HEK293T (cell line): Measurements from ENCODE around the gene SPATA9.
"Not testable (repeated sequence)": the region's sequence is repeated elsewhere in the genome, so short reads cannot be mapped to it uniquely, and the experiment has no call there.

Experiments
- CTCF ChIA-PET: fragments of 350-600 bp; formaldehyde crosslinking; extraction: SDS; loops from one replicate; lab custom pipeline; 2021; ENCODE audit warnings: antibody characterized with exemption, inconsistent platforms; lab: Yijun Ruan, JAX
- POLR2A ChIA-PET: fragments of 350-600 bp; formaldehyde crosslinking; extraction: SDS; loops from one replicate; lab custom pipeline; 2020; ENCODE audit warnings: antibody characterized with exemption, inconsistent platforms; lab: Yijun Ruan, JAX
- DNase-seq: peaks from one replicate; pipeline ENCODE4 v3.0.0; 2012; ENCODE audit warnings: mixed read lengths; ENCODE audit errors: extremely low spot score
- ARNT ChIP-seq: fragments of 450-650 bp; IDR thresholded peaks from 2 replicates; pipeline ENCODE4 v1.6.1; 2017; ENCODE audit warnings: mild to moderate bottlenecking
- BHLHE40 ChIP-seq: fragments of 450-650 bp; IDR thresholded peaks from 2 replicates; pipeline ENCODE4 v1.6.1; 2016; ENCODE audit warnings: mild to moderate bottlenecking, moderate library complexity, borderline replicate concordance
- CTBP1 ChIP-seq: fragments of 450-650 bp; IDR thresholded peaks from 2 replicates; pipeline ENCODE4 v1.6.1; 2016; ENCODE audit warnings: borderline replicate concordance
- ELF4 ChIP-seq: fragments of 450-650 bp; IDR thresholded peaks from 2 replicates; pipeline ENCODE4 v1.6.1; 2017; ENCODE audit warnings: antibody characterized with exemption
- FOXA1 ChIP-seq: fragments of 450-650 bp; IDR thresholded peaks from 2 replicates; pipeline ENCODE4 v1.6.1; 2016; ENCODE audit warnings: mild to moderate bottlenecking
- FOXK2 ChIP-seq: fragments of 450-650 bp; IDR thresholded peaks from 2 replicates; pipeline ENCODE4 v1.6.1; 2016; ENCODE audit warnings: mild to moderate bottlenecking
- FOXM1 ChIP-seq: fragments of 450-650 bp; IDR thresholded peaks from 2 replicates; pipeline ENCODE4 v1.6.1; 2017; ENCODE audit warnings: mild to moderate bottlenecking, borderline replicate concordance
- HDGF ChIP-seq: fragments of 450-650 bp; IDR thresholded peaks from 2 replicates; pipeline ENCODE4 v1.6.1; 2017; ENCODE audit warnings: antibody characterized with exemption, borderline replicate concordance
- L3MBTL2 ChIP-seq: fragments of 450-650 bp; conservative IDR thresholded peaks from 2 replicates; pipeline ENCODE4 v1.6.1; 2016; ENCODE audit warnings: mild to moderate bottlenecking
- LEF1 ChIP-seq: fragments of 450-650 bp; IDR thresholded peaks from 2 replicates; pipeline ENCODE4 v1.6.1; 2017; ENCODE audit warnings: mild to moderate bottlenecking, borderline replicate concordance
- NFRKB ChIP-seq: fragments of 450-650 bp; IDR thresholded peaks from 2 replicates; pipeline ENCODE4 v1.6.1; 2016; ENCODE audit warnings: mild to moderate bottlenecking, moderate library complexity
- PKNOX1 ChIP-seq: fragments of 450-650 bp; IDR thresholded peaks from 2 replicates; pipeline ENCODE4 v1.6.1; 2016
- SP1 ChIP-seq: fragments of 450-650 bp; IDR thresholded peaks from 2 replicates; pipeline ENCODE4 v1.6.1; 2017
- SUZ12 ChIP-seq: fragments of 450-650 bp; IDR thresholded peaks from 2 replicates; pipeline ENCODE4 v1.6.1; 2016; ENCODE audit warnings: mild to moderate bottlenecking
- TARDBP ChIP-seq: fragments of 450-650 bp; IDR thresholded peaks from 2 replicates; pipeline ENCODE4 v1.6.1; 2016
- ZNF384 ChIP-seq: fragments of 450-650 bp; IDR thresholded peaks from 2 replicates; pipeline ENCODE4 v1.6.1; 2016

Gene SPATA9

GRCh38 chr5:95711501-95712346, 28.9 kb upstream of the SPATA9 start:
- DNase-seq: peak; percentile 15
- CTCF ChIA-PET: interaction anchor here (0.8 to 1.6 kb wide), 2 partner anchors 19 to 47 kb away, joined by 3 to 5 read pairs; partner anchors contain the start of gene RHOBTB3
- POLR2A ChIA-PET: interaction anchor here (1.0 to 5.2 kb wide), 10 partner anchors 10 to 124 kb away, joined by 3 to 46 read pairs (median 5); partner anchors contain the start of genes RFESD and RHOBTB3
- TF ChIP-seq FOXM1: no peak
- TF ChIP-seq NFRKB: no peak
- no peak for TF ChIP-seq TARDBP
- no peak for TF ChIP-seq ELF4
- no peak for TF ChIP-seq SP1
- no peak for TF ChIP-seq ZNF384
- TF ChIP-seq LEF1: no peak
- TF ChIP-seq SUZ12: no peak
- no peak for TF ChIP-seq FOXK2
- TF ChIP-seq CTBP1: no peak
- TF ChIP-seq L3MBTL2: no peak
- TF ChIP-seq BHLHE40: no peak

GRCh38 chr5:95710651-95711500, 28.1 kb upstream of the SPATA9 start:
- ChIA-PET CTCF (interaction anchor here (1.1 to 1.6 kb wide), 3 partner anchors 9 to 47 kb away, joined by 3 to 5 read pairs (median 4); no protein-coding TSS in a partner anchor), POLR2A (interaction anchor here (1.0 to 5.2 kb wide), 11 partner anchors 11 to 124 kb away, joined by 3 to 46 read pairs (median 4); partner anchors contain the start of genes RFESD and RHOBTB3)
- not testable (repeated sequence) for DNase-seq

- DNase-seq: no peak
- CTCF ChIA-PET: interaction anchor here (1.1 to 1.2 kb wide), 2 partner anchors 9 to 46 kb away, joined by 3 to 4 read pairs; no protein-coding TSS in a partner anchor
- TF ChIP-seq FOXK2: no peak
- TF ChIP-seq ARNT: no peak
- no peak for TF ChIP-seq L3MBTL2
- no peak for TF ChIP-seq LEF1
- TF ChIP-seq PKNOX1: no peak
- TF ChIP-seq HDGF: no peak
- TF ChIP-seq SUZ12: no peak
- no peak for TF ChIP-seq SP1
- TF ChIP-seq BHLHE40: no peak
- no peak for TF ChIP-seq CTBP1
- no peak for TF ChIP-seq NFRKB
- TF ChIP-seq FOXA1: no peak
- TF ChIP-seq TARDBP: no peak
- POLR2A ChIA-PET: interaction anchor here (1.0 to 5.2 kb wide), 5 partner anchors 13 to 125 kb away, joined by 3 to 46 read pairs (median 3); partner anchors contain the start of genes RFESD and RHOBTB3
Observed at GRCh38 chr5:95709967-95710650, 27.3 kb upstream of the SPATA9 start.

GRCh38 chr5:95708876-95709275, 26.1 kb upstream of the SPATA9 start:
- POLR2A ChIA-PET: interaction anchor here (0.6 to 5.2 kb wide), 4 partner anchors 12 to 63 kb away, joined by 3 to 46 read pairs (median 15); partner anchors contain the start of genes RFESD and RHOBTB3
- CTCF ChIA-PET: no interaction called here
- no peak for DNase-seq
- TF ChIP-seq NFRKB (no peak), ELF4 (no peak), ARNT (no peak), L3MBTL2 (no peak), FOXK2 (no peak), ZNF384 (no peak), BHLHE40 (no peak)

GRCh38 chr5:95707534-95708188, 24.9 kb upstream of the SPATA9 start:
- not testable (repeated sequence) for DNase-seq
- ChIA-PET POLR2A (interaction anchor here (1.2 kb wide), 1 partner anchor 23 kb away, joined by 5 read pairs; the partner anchor contains the start of gene RHOBTB3), CTCF (interaction anchor here (0.7 kb wide), 1 partner anchor 24 kb away, joined by 4 read pairs; no protein-coding TSS in a partner anchor)

- ChIA-PET POLR2A (no interaction called here), CTCF (no interaction called here)
- TF ChIP-seq BHLHE40 (no peak), FOXA1 (no peak), SP1 (no peak), HDGF (no peak), FOXK2 (no peak)
- DNase-seq: no peak
Observed at GRCh38 chr5:95707055-95707454, 24.3 kb upstream of the SPATA9 start.

- DNase-seq, CTCF ChIA-PET, POLR2A ChIA-PET: not testable (repeated sequence)
Observed at GRCh38 chr5:95706196-95706595, 23.4 kb upstream of the SPATA9 start.
